ENCODE measurements around the gene PAFAH1B2. TPM values are rescaled to one million over a fixed set of nuclear protein-coding genes. Genes with fewer than 3 reads are reported as not detected.
"Not testable (repeated sequence)": the region's sequence is repeated elsewhere in the genome, so short reads cannot be mapped to it uniquely, and the experiment has no call there.

The PAFAH1B2 gene
- polyA plus RNA-seq, 6 donors from 2014 or later, result 18.0 to 23.3 (median 20.9) TPM

DNA sequence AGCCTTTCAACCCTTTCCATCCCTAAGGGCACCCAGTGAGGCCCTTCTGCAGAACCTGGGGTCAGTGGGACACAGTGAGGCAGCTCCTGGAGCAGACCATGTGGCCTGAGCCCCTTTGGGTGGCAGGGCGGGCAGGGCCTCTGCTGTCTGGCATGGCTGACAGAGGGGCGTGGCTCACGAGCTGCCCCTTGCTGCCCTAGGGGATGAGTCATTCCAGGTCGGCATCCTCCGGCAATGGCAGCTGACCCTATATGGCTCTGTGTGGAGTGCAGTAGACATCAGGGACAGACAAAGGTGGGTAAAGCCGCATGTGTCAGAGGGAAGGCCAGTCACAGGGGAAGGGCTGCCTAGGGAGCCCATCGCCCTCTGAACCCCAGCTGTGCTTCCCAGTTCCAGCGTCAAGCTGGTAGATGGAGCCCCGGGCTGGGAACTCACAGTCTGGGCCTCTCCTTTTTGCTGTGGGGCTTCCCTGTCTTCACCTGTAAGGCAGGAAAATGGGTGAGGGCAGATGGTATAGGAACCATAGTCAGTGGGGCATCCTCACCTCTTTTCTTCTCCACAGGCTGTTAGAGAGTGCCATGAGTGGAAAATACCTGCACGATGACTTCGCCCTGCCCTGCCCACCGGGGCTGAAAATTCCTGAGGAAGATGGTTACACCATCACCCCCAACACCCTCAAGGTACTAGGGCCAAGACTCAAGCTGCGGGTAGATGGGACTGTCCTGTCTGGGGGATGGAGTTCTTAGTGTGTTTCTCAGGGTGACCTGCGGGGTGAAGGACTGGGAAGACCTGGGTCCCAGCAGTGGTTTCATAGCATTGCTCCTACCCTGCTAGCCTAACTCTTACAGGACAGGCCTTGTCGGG, 6.6 kb upstream of the PAFAH1B2 start:
- not testable (repeated sequence) for ATAC-seq (ENCODE audit: low read depth in 2 of 2); H3K9me3 Mint-ChIP-seq

GRCh38 chr11:117143390-117143789, 697 bp upstream of the PAFAH1B2 start:
- Mint-ChIP-seq H3K9me3 (no peaks in the 10 kb centered on the region), H3K4me3 (peak overlapping the region; percentile 95 to 99 (median 97)), H3K27me3 (peaks cover 0 to 13% (median 8%) of the 10 kb centered on the region in 3 donors), H3K27ac (peak overlapping the region; percentile 94 to 99 (median 98)), H3K4me1 (peaks cover 26 to 43% (median 42%) of the 10 kb centered on the region in 3 donors), H3K36me3 (peaks cover 0 to 14% of the 10 kb centered on the region in 2 donors)
- ATAC-seq (ENCODE audit: low read depth in 2 of 2) (peak; percentile 19 to 24), DNase-seq (no peak)

More for the DNA sequence above, 6.6 kb upstream of the PAFAH1B2 start:
- not testable (repeated sequence) for H3K4me3 Mint-ChIP-seq, H3K4me1 Mint-ChIP-seq, H3K27ac Mint-ChIP-seq, DNase-seq, H3K36me3 Mint-ChIP-seq
- peaks cover 0 to 13% (median 8%) of the 10 kb centered on the region in 3 donors for H3K27me3 Mint-ChIP-seq

DNA sequence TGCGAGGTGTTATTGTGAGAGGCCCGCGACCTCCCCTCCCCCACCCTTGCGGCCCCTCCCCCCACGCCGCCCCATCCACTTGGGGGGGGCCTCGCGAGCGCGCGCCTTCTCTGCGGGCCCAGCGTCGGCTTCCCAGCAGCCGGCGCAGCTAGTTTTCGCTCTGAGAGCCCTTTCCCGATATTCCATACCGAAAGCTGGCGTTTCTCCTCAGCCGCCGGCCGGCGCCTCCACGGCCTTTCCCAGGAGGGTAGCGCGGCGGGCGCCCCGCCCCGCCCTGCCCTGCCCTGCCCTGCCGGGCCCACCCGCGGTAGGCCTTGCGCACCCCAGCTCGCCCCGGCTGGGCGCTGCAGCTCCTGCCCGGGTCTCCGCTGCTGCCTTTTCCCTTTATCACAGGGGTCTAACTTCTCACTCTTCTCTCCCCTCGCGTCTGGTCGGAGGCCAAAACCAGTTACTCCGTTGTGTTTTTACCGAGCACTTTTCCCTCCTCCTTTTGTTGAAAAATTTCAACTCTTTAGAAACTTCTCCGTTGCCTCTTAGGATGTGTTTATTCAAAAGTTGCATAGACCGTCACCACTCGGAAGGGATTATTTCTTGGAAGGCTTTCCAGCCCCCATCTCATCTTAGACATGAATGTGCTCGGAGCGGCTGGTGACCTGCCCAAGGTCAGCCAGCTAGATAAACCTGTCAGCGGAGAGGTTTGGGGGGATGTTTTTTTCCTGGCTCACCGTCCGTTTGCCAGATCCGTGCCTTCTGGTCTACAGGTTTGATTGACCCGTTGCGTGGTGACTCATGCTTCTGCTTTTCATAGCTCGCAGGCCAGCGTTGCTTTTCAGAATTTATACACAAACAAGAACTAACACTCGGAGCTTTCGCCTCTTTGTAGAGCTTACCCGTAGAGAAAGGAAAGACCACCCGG, 648 bp downstream of the PAFAH1B2 start:
- ATAC-seq (ENCODE audit: low read depth in 2 of 2) (peak; percentile 44 to 48), DNase-seq (peak; percentile 47)
- Mint-ChIP-seq H3K27me3 (peaks cover 0 to 6% (median 5%) of the 10 kb centered on the region in 3 donors), H3K27ac (peak overlapping the region; percentile 94 to 99 (median 98)), H3K9me3 (no peaks in the 10 kb centered on the region), H3K4me3 (peak overlapping the region; percentile 95 to 99 (median 98)), H3K4me1 (peaks cover 26 to 51% (median 45%) of the 10 kb centered on the region in 3 donors), H3K36me3 (peaks cover 0 to 14% of the 10 kb centered on the region in 2 donors)

- DNase-seq, result no peak
Measured at GRCh38 chr11:117145393-117145761, 1.3 kb downstream of the PAFAH1B2 start.

GRCh38 chr11:117146521-117146920, 2.4 kb downstream of the PAFAH1B2 start:
- Mint-ChIP-seq H3K27ac (peak overlapping the region in 2 of 6 donors; percentile 59 to 94), H3K36me3 (peaks cover 0 to 14% of the 10 kb centered on the region in 2 donors), H3K27me3 (no peaks in the 10 kb centered on the region), H3K4me3 (peak overlapping the region in 7 of 8 donors; percentile 95 to 99 (median 98)), H3K9me3 (no peaks in the 10 kb centered on the region), H3K4me1 (peaks cover 26 to 63% (median 51%) of the 10 kb centered on the region in 3 donors)
- no peak for DNase-seq
- no peak for ATAC-seq (ENCODE audit: low read depth in 2 of 2)

More at GRCh38 chr11:117145393-117145761, 1.3 kb downstream of the PAFAH1B2 start:
- peak overlapping the region; percentile 95 to 99 (median 98) for H3K4me3 Mint-ChIP-seq
- no peaks in the 10 kb centered on the region for H3K27me3 Mint-ChIP-seq
- peaks cover 26 to 55% (median 48%) of the 10 kb centered on the region in 3 donors for H3K4me1 Mint-ChIP-seq
- H3K36me3 Mint-ChIP-seq, result peaks cover 0 to 14% of the 10 kb centered on the region in 2 donors
- ATAC-seq (ENCODE audit: low read depth in 2 of 2), result no peak
- H3K9me3 Mint-ChIP-seq, result no peaks in the 10 kb centered on the region
- peak overlapping the region; percentile 90 to 99 (median 98) for H3K27ac Mint-ChIP-seq

- no peak for ATAC-seq (ENCODE audit: low read depth in 2 of 2)
- H3K27ac Mint-ChIP-seq, result peak overlapping the region in 2 of 6 donors; percentile 15 to 76
Measured at GRCh38 chr11:117152066-117152465, 8.0 kb downstream of the PAFAH1B2 start.

DNA sequence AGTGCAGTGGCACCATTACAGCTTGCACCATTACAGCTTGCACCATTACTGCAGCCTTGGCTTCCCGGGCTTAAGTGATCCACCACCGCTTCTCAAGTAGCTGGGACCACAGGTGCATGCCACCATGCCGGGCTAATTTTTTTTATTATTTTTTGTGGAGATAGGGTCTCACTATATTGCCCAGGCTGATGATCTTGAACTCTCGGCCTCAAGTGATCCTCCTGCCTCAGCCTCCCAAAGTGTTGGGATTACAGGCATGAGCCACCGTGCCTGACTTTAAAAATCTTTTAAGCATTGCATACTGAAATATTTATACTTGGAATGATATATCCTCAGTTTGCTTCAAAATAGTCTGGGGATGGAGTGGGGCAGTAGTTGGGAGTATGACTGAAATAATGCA, 10.4 kb downstream of the PAFAH1B2 start:
- Mint-ChIP-seq H3K4me3 (no peak overlapping the region), H3K36me3 (no peaks in the 10 kb centered on the region), H3K4me1 (peaks cover 5 to 39% (median 25%) of the 10 kb centered on the region in 3 donors), H3K27ac (peak overlapping the region in 1 of 6 donors; percentile 60), H3K27me3 (no peaks in the 10 kb centered on the region), H3K9me3 (no peaks in the 10 kb centered on the region)
- ATAC-seq (ENCODE audit: low read depth in 2 of 2), result no peak
- DNase-seq, result no peak

More at GRCh38 chr11:117152066-117152465, 8.0 kb downstream of the PAFAH1B2 start:
- DNase-seq, result no peak
- H3K4me1 Mint-ChIP-seq, result peaks cover 6 to 53% (median 34%) of the 10 kb centered on the region in 3 donors
- no peaks in the 10 kb centered on the region for H3K27me3 Mint-ChIP-seq
- H3K36me3 Mint-ChIP-seq, result peaks cover 0 to 6% of the 10 kb centered on the region in 2 donors
- H3K9me3 Mint-ChIP-seq, result no peaks in the 10 kb centered on the region
- no peak overlapping the region for H3K4me3 Mint-ChIP-seq

DNA sequence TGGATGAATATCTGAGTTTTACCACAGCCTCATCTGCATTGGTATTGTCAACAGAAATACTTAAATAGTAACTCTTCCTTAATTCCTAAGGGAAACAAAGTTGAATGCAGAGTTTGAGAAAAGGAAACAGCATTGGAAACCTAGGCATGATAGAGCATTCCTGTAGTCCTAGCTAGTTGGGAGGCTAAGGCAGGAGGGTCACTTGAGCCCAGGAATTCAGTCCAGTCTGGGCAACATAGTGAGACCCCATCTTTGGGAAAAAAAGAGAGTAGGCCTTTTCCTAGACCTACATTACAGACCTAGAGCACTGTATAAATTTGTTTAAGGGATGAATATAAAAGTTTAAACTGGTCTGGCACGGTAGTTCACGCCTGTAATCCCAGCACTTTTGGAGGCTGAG, 13.4 kb downstream of the PAFAH1B2 start:
- no peaks in the 10 kb centered on the region for H3K27me3 Mint-ChIP-seq
- peaks cover 5 to 19% (median 19%) of the 10 kb centered on the region in 3 donors for H3K4me1 Mint-ChIP-seq
- H3K4me3 Mint-ChIP-seq, result no peak overlapping the region
- no peaks in the 10 kb centered on the region for H3K9me3 Mint-ChIP-seq
- ATAC-seq (ENCODE audit: low read depth in 2 of 2) (no peak), DNase-seq (no peak)
- H3K36me3 Mint-ChIP-seq, result no peaks in the 10 kb centered on the region
- H3K27ac Mint-ChIP-seq, result peak overlapping the region in 3 of 6 donors; percentile 24 to 49 (median 39)

- Mint-ChIP-seq H3K4me3 (no peak overlapping the region), H3K36me3 (no peaks in the 10 kb centered on the region), H3K27me3 (no peaks in the 10 kb centered on the region), H3K9me3 (no peaks in the 10 kb centered on the region), H3K4me1 (peaks cover 5 to 19% (median 14%) of the 10 kb centered on the region in 3 donors), H3K27ac (peak overlapping the region in 3 of 6 donors; percentile 61 to 89 (median 62))
- ATAC-seq (ENCODE audit: low read depth in 2 of 2) (no peak), DNase-seq (no peak)
Measured at GRCh38 chr11:117159892-117160291, 15.8 kb downstream of the PAFAH1B2 start.

DNA sequence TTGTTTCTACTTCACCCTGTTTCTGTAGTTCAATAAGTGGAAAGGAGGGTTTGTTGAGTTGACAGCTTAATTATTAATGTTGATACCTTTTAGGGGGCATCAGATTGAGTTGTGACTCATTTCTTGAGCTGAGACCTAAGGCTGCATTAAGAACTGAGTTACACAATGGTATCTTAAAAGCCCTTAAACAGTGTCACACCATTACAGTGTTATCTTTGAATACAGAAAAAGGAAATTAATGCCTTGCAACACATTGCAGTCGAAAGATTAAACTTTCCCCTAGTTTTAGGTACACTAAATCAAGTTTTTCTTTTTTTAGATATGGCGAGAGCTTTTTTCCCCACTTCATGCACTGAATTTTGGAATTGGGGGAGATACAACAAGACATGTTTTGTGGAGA, 16.7 kb downstream of the PAFAH1B2 start:
- no peaks in the 10 kb centered on the region for H3K9me3 Mint-ChIP-seq
- H3K27ac Mint-ChIP-seq, result peak overlapping the region in 3 of 6 donors; percentile 41 to 83 (median 60)
- H3K4me1 Mint-ChIP-seq, result peaks cover 9 to 15% (median 11%) of the 10 kb centered on the region in 3 donors
- ATAC-seq (ENCODE audit: low read depth in 2 of 2) (no peak), DNase-seq (no peak)
- H3K36me3 Mint-ChIP-seq, result peaks cover 4 to 8% of the 10 kb centered on the region in 2 donors
- H3K27me3 Mint-ChIP-seq, result no peaks in the 10 kb centered on the region
- no peak overlapping the region for H3K4me3 Mint-ChIP-seq

DNA sequence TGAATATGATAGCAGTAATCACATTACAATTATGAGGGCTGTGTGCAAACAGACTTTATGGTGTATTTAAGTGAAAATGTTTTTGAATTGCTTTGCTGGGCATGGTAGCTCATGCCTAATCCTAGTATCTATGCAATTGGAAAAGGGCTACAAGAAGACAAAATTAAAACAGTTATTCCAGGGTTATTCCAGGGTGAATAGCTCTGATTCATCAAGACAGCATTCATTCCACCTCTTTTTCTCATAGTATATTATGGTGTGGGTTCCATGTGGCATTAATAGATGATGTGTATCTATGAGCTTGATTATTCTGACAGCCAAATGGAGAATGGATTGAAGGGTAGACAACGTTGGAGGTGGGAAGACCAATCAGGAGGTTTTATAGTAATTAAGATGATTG, 22.4 kb downstream of the PAFAH1B2 start:
- Mint-ChIP-seq H3K4me1 (peaks cover 0 to 4% (median 0%) of the 10 kb centered on the region in 3 donors), H3K4me3 (no peak overlapping the region), H3K36me3 (peaks cover 8 to 9% of the 10 kb centered on the region in 2 donors), H3K9me3 (no peaks in the 10 kb centered on the region), H3K27ac (peak overlapping the region in 3 of 6 donors; percentile 2 to 31 (median 28)), H3K27me3 (no peaks in the 10 kb centered on the region)
- ATAC-seq (ENCODE audit: low read depth in 2 of 2) (no peak), DNase-seq (no peak)

GRCh38 chr11:117169736-117170135, 25.6 kb downstream of the PAFAH1B2 start:
- H3K36me3 Mint-ChIP-seq, result peaks cover 8 to 9% of the 10 kb centered on the region in 2 donors
- H3K9me3 Mint-ChIP-seq, result no peaks in the 10 kb centered on the region
- ATAC-seq (ENCODE audit: low read depth in 2 of 2) (no peak), DNase-seq (no peak)
- peaks cover 0 to 5% (median 4%) of the 10 kb centered on the region in 3 donors for H3K4me1 Mint-ChIP-seq
- H3K27ac Mint-ChIP-seq, result no peak overlapping the region
- no peak overlapping the region for H3K4me3 Mint-ChIP-seq
- H3K27me3 Mint-ChIP-seq, result no peaks in the 10 kb centered on the region

- no peak overlapping the region for H3K4me3 Mint-ChIP-seq
- no peak for ATAC-seq (ENCODE audit: low read depth in 2 of 2)
- H3K36me3 Mint-ChIP-seq, result peaks cover 6 to 9% of the 10 kb centered on the region in 2 donors
- H3K27me3 Mint-ChIP-seq, result no peaks in the 10 kb centered on the region
- DNase-seq, result no peak
- H3K27ac Mint-ChIP-seq, result peak overlapping the region in 1 of 6 donors; percentile 12
- peaks cover 0 to 5% (median 4%) of the 10 kb centered on the region in 3 donors for H3K4me1 Mint-ChIP-seq
- no peaks in the 10 kb centered on the region for H3K9me3 Mint-ChIP-seq
Measured at GRCh38 chr11:117170210-117170609, 26.1 kb downstream of the PAFAH1B2 start.

Measured in naive B cell (primary cell).